IPS-20b (cell line): ENCODE measurements around the gene PSMC1.
"Not testable (repeated sequence)": the region's sequence is repeated elsewhere in the genome, so short reads cannot be mapped to it uniquely, and the experiment has no call there.

ENCODE experiments used
- H3K27ac ChIP-seq: one replicate; pipeline ENCODE4 v1.5.1; 2013; ENCODE audit warnings: low read length
- H3K27me3 ChIP-seq: 2 replicates; pipeline ENCODE4 v1.6.1; 2013; ENCODE audit warnings: mild to moderate bottlenecking, low read length, inconsistent platforms; ENCODE audit not compliant: insufficient read depth
- H3K36me3 ChIP-seq: 2 replicates; pipeline ENCODE4 v1.6.1; 2013; ENCODE audit warnings: low read depth, mild to moderate bottlenecking, inconsistent platforms, low read length, moderate library complexity; ENCODE audit not compliant: insufficient read depth
- H3K4me1 ChIP-seq: 2 replicates; pipeline ENCODE4 v1.6.1; 2013; ENCODE audit warnings: mild to moderate bottlenecking, control low read depth, inconsistent platforms, low read length, moderate library complexity; ENCODE audit not compliant: insufficient read depth
- H3K4me3 ChIP-seq: 2 replicates; pipeline ENCODE4 v1.5.1; 2013; ENCODE audit warnings: mild to moderate bottlenecking, low read length, inconsistent platforms
- H3K9ac ChIP-seq: 2 replicates; pipeline ENCODE4 v1.6.1; 2013; ENCODE audit warnings: low read depth, mild to moderate bottlenecking, inconsistent platforms, low read length, moderate library complexity
- H3K9me3 ChIP-seq: 2 replicates; pipeline ENCODE4 v1.6.1; 2013; ENCODE audit warnings: mild to moderate bottlenecking, low read depth, low read length, inconsistent platforms; ENCODE audit not compliant: insufficient read depth

PSMC1 gene

DNA sequence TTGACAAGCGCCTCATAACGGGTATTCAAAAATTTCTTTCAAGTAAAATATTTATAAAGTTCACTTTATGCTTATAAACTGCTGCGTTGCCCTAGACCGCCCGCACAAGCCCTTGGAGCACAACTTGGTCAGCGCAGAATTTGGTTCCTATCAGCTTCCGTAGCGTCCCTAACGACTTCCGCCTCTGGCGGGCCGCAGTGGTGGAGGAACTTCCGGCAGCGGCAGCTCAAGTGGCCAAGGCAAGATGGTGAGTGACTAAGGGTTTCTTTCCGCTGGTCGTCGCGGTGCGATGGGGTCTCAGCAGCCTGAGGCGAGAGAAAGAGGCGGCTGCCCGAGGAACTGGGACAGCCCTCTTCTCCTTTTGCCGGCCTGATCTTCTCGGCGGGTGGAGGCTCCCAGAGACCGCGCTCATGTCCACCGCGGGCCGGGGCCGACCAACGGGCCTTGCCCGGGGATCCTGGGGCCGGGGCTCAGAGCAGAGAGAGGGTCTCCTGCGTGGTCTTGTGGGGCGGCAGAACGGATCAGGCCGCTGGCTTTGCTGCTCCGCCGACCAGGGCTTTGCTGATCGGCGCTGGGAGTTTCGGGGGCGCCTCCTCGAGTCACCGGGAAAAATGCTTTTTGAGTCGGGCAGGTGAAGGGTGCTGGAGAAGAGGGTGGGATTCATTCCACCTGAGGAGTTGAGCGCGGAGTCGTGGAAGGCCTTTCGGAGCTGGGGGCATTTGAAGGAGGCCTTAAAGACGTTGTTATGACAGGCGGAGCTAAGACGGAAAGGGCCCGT lies at the start of gene PSMC1:
Gene PSMC1 (plus strand): TSS at position 200 of the 778 bp plus-strand sequence. CDS start 45 bp downstream, at position 245.
- H3K9ac ChIP-seq: peak within 1 kb of the TSS; percentile 93
- H3K27ac ChIP-seq: peak within 1 kb of the TSS; percentile 65

DNA sequence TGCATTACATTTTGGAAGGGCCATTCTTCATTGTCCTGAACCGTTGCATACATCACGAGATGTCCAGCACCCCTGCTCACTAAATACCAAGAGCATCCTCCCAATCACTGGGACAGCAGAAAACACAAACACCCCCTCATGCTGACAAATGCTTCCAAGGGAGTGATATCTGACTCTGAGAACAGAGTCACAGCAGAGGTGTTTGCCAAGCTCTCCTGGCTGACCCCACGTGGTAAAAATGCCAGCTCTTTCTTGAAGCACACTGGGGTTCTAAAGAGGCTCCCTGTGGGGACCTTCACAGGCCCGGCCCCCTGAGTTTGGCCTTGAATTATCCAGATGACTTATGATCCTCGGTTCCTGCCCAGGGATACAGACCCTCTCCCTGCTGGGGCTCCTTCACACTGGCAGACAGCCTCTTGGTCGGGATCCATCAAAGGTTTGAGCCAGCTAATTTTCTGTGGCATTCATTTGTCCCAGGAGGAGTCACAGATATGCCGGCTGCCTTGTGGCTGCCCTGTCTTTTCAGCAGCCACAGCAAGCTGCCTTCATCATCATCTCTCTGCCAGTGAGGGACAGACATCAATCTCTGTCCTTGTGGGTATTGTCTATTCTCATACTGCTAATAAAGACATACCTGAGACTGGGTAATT lies 43.1 kb upstream of the PSMC1 start:
- H3K9me3 ChIP-seq: peaks cover 11% of the 10 kb centered on the region
- no peaks in the 10 kb centered on the region for H3K27me3 ChIP-seq
- H3K9ac ChIP-seq: no peak overlapping the region
- no peak overlapping the region for H3K4me3 ChIP-seq
- H3K27ac ChIP-seq: no peak overlapping the region
- no peaks in the 10 kb centered on the region for H3K4me1 ChIP-seq
- no peaks in the 10 kb centered on the region for H3K36me3 ChIP-seq

More for the DNA sequence above, at the start of gene PSMC1:
- Histone ChIP-seq H3K36me3 (peaks cover 32% of the 10 kb centered on the region), H3K4me1 (0 out of 2 replicates have a peak, but pooled peaks cover 4% of the 10 kb centered on the region), H3K4me3 (peak within 1 kb of the TSS; percentile 95), H3K27me3 (peaks cover 27% of the 10 kb centered on the region), H3K9me3 (no peaks in the 10 kb centered on the region)

DNA sequence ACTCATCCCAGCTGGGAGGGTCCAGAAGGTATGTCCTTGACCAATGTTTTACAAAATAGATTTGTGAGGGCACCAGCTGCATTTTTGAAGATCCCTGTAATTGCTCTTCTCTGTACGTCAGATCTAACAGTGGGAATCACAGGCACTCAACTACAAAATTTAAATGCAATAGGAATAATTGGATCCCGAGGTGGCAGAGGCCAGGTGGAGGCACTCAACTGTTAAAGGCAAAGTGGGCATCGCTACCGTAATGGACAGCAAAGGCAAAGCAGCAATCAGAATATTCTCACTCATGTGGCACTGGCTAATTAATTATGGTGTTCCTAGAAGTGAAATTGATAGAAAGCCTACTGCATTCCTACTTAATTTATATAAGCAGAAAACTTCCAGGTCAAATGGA lies 27.9 kb upstream of the PSMC1 start:
- Histone ChIP-seq H3K4me1 (no peaks in the 10 kb centered on the region), H3K9ac (no peak overlapping the region), H3K9me3 (no peaks in the 10 kb centered on the region), H3K27me3 (no peaks in the 10 kb centered on the region), H3K36me3 (no peaks in the 10 kb centered on the region), H3K4me3 (no peak overlapping the region), H3K27ac (no peak overlapping the region)

DNA sequence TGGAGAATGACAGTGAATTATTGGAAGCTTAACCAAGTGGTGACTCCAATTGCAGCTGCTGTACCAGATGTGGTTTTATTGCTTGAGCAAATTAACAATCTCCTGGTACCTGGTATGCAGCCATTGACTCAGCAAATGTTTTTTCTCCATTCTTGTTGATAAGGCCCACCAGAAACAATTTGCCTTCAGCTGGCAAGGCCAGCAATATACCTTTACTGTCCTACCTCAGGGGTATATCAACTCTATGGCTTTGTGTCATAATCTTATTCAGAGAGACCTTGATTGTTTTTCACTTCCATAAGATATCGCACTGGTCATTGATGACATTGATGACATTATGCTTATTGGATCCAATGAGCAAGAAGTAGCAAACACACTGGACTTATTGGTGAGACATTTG lies 26.4 kb upstream of the PSMC1 start:
- H3K27me3 ChIP-seq, H3K4me3 ChIP-seq, H3K4me1 ChIP-seq, H3K9ac ChIP-seq, H3K9me3 ChIP-seq, H3K36me3 ChIP-seq, H3K27ac ChIP-seq: not testable (repeated sequence)

DNA sequence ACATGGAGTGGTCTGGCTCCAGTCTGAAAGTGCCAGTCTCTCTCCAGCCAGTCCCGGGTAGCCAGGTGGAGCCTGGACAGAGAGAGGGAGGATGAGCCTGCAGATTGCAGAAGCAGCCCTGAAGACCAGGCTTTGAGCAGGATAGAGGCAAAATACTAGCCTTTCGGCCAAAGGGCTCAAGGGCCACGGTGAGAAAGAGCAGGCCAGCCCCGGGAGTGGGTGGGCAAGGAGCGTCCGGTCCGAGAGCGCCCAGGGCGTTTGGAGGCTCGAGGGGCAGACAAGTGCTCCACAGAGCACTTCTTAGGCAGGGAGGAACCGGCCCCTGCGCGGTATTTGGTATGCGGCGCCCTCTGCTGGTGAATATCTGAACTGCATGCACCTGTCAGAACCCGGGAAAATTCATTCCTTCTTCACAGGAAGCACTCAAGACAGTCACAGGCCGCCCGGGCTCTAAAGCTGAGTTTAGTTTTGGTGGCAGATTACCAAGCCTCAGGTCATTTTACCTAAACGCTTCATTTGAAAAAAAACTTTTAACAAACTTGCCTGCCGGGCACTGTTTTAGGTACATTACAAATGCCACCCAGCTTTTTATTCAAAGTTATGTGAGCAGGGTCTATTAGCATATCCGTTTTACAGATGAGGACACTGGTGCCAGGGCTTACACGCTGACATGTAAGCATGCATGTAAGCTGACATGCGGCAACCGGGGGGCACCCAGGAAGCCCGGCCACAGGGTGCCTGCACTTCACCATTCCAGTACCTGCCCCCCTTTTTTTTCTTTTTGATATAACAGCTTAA lies 21.0 kb upstream of the PSMC1 start:
- peaks cover 6% of the 10 kb centered on the region for H3K27me3 ChIP-seq
- H3K9me3 ChIP-seq: peaks cover 35% of the 10 kb centered on the region
- H3K27ac ChIP-seq: no peak overlapping the region
- no peak overlapping the region for H3K9ac ChIP-seq
- no peak overlapping the region; the same call in 1 of the 2 replicates for H3K4me3 ChIP-seq
- H3K36me3 ChIP-seq: no peaks in the 10 kb centered on the region
- H3K4me1 ChIP-seq: no peaks in the 10 kb centered on the region

DNA sequence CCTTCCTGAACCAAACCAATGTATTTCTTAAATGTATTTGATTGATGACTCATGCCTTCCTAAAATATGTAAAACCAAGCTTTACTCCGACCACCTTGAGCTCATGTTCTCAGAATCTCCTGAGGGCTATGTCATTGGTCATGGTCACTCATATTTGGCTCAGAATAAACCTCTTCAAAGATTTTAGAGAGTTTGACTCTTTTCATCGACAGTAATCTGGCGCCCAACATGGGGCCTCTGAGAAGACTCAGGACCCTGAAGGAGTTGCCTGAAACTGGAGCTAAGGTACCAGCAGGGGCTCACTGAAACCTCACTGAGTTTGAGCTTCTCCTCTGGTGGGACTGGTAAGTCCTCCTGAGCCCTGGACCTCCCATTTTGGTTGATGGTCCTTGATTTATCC lies 17.2 kb upstream of the PSMC1 start:
- Histone ChIP-seq H3K27ac (no peak overlapping the region), H3K36me3 (no peaks in the 10 kb centered on the region), H3K4me3 (no peak overlapping the region), H3K9me3 (peaks cover 55% of the 10 kb centered on the region), H3K27me3 (peaks cover 6% of the 10 kb centered on the region), H3K9ac (no peak overlapping the region), H3K4me1 (no peaks in the 10 kb centered on the region)

DNA sequence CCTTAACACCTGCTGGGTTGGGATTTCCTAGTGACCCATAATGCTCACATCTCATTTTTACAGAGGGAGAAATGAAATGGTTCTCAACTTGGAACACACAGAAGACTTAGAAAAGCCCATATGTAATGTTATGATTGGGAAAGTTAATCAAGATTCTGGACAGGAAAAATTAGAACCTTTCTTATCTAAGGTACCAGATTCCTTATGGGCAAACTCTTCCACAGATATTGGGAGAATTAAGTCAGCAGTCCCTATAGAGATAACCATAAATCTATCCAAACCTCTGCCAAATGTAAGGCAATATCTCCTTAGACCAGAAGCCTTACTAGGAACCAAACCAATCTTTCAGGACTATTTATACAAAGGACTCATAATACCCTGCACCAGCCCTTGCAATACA lies 13.9 kb upstream of the PSMC1 start:
- Histone ChIP-seq H3K9me3 (peaks cover 48% of the 10 kb centered on the region), H3K4me1 (no peaks in the 10 kb centered on the region), H3K27me3 (no peaks in the 10 kb centered on the region), H3K9ac (no peak overlapping the region), H3K27ac (no peak overlapping the region), H3K36me3 (no peaks in the 10 kb centered on the region), H3K4me3 (no peak overlapping the region)

DNA sequence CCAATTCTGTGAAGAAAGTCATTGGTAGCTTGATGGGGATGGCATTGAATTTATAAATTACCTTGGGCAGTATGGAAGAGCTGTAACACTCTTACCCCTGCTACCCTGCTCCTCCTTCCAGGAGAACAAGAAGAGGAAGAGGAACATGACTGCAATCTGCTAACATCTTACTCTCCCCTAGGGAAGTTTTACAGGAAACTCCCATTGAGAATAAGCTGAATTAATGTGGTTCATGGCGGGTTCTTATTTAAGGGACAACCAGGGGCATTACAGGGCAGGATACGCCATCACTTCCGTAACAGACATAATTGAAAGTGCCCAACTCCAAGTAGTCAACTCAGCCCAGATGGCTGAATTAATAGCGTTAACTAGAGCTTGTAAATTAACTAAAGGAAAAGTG lies 9.4 kb upstream of the PSMC1 start:
- H3K4me3 ChIP-seq: no peak overlapping the region
- H3K9ac ChIP-seq: no peak overlapping the region
- H3K27ac ChIP-seq: no peak overlapping the region
- no peaks in the 10 kb centered on the region for H3K27me3 ChIP-seq
- peaks cover 7% of the 10 kb centered on the region; the same call in 1 of the 2 replicates for H3K9me3 ChIP-seq
- H3K36me3 ChIP-seq: no peaks in the 10 kb centered on the region
- no peaks in the 10 kb centered on the region for H3K4me1 ChIP-seq

DNA sequence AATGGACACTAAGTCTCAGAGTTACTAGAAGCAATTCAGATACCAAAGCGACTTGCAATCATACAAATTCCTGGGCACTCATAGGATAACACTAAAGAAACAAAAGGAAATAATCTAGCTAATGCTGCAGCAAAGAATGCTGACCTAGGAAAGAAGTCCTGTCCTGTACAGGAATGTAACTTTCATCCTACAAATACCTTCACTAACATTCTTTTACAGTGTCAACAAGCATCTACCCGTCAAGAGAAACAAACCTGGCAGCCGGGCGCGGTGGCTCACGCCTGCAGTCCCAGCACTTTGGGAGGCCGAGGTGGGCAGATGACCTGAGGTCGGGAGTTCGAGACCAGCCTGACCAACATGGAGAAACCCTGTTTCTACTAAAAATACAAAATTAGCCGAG lies 8.9 kb upstream of the PSMC1 start:
- H3K9me3 ChIP-seq, H3K36me3 ChIP-seq, H3K9ac ChIP-seq, H3K27me3 ChIP-seq, H3K4me3 ChIP-seq, H3K27ac ChIP-seq, H3K4me1 ChIP-seq: not testable (repeated sequence)

DNA sequence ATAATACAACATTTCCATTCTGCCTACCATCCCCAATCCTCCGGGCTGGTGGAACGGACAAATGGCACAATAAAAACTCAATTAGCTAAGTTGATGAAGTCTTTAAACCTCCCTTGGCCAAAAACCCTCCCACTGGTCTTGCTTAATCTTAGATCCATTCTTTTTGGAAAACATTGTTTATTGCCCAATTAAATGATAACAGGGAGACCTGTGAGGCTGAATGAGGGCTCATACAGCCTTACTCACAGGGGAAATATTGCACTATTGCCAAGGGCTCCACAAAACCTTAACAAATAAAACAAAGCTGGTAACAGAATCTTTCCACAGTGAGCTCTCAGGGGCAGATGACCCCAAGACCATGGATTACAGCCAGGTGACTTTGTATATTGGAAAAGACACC lies 7.8 kb upstream of the PSMC1 start:
- H3K27me3 ChIP-seq: peaks cover 10% of the 10 kb centered on the region; the same call in 1 of the 2 replicates
- H3K36me3 ChIP-seq: no peaks in the 10 kb centered on the region
- no peak overlapping the region for H3K27ac ChIP-seq
- no peak overlapping the region for H3K9ac ChIP-seq
- no peaks in the 10 kb centered on the region for H3K9me3 ChIP-seq
- H3K4me3 ChIP-seq: no peak overlapping the region
- H3K4me1 ChIP-seq: no peaks in the 10 kb centered on the region

DNA sequence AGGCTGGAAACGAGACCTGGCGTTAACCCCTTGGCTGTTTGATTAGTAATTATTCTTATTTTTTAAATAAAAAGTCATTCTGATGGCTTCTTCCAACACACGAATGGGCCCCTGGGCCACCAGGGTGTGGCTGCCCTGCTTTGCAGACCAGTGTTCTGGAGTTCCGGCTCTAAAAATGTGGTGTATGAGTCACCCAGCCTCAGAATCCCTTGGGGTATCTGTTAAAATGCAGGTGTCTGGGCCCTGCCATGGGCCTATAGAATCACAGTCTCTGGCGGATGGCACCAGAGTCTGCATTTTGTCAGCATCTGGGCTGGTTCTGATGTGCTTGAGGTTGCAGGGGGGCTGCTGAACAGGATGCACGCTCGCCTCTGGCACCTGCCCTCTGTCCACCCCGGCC lies 2.5 kb upstream of the PSMC1 start:
- Histone ChIP-seq H3K9me3 (no peaks in the 10 kb centered on the region), H3K4me1 (0 out of 2 replicates have a peak, but pooled peaks cover 4% of the 10 kb centered on the region), H3K4me3 (no peak overlapping the region), H3K27ac (no peak overlapping the region), H3K9ac (no peak overlapping the region), H3K27me3 (peaks cover 27% of the 10 kb centered on the region), H3K36me3 (peaks cover 7% of the 10 kb centered on the region; the same call in 1 of the 2 replicates)
